DND-41 (cell line): ENCODE results near the gene GOPC.

ENCODE experiments used
- ATAC-seq: fragments of 200-7000 bp; cut with Tn5 transposase; 3 replicates; pipeline ENCODE4 v1.9.1; 2021; ENCODE audit warnings: low read depth; ENCODE audit not compliant: insufficient read depth
- DNase-seq: peaks from one replicate; pipeline ENCODE4 v3.0.0-alpha.2; 2020
- H2AFZ ChIP-seq: 2 replicates; pipeline ENCODE4 v1.6.0; 2012; ENCODE audit warnings: low read depth, low read length
- H3K27ac ChIP-seq: 2 replicates; pipeline ENCODE4 v1.5.1; 2012; ENCODE audit warnings: low read length, inconsistent platforms
- H3K27me3 ChIP-seq: fragments of 200-600 bp; sonication (generic); 2 replicates; pipeline ENCODE4 v1.6.0; 2012; ENCODE audit warnings: low read length, mild to moderate bottlenecking, inconsistent platforms; ENCODE audit not compliant: insufficient read depth, poor library complexity
- H3K36me3 ChIP-seq: 2 replicates; pipeline ENCODE4 v1.5.1; 2012; ENCODE audit warnings: low read length, inconsistent platforms; ENCODE audit not compliant: insufficient read depth
- H3K4me1 ChIP-seq: 2 replicates; pipeline ENCODE4 v1.5.1; 2012; ENCODE audit warnings: mild to moderate bottlenecking, low read length; ENCODE audit not compliant: insufficient read depth
- H3K4me2 ChIP-seq: 2 replicates; pipeline ENCODE4 v1.6.0; 2012; ENCODE audit warnings: mild to moderate bottlenecking, moderate library complexity, low read length, inconsistent platforms; ENCODE audit not compliant: insufficient read depth
- H3K4me3 ChIP-seq, 2 experiments: fragments of 200-600 bp in 1 of 2; shearing (Covaris generic) in 1 of 2; 2 replicates each; pipeline ENCODE4 v1.5.1; 2012 to 2016; ENCODE audit warnings: inconsistent platforms in 2 of 2, low read length in 2 of 2, mild to moderate bottlenecking in 2 of 2, low read depth in 1 of 2, moderate library complexity in 1 of 2
- H3K79me2 ChIP-seq: 2 replicates; pipeline ENCODE4 v1.6.0; 2012; ENCODE audit warnings: low read length, inconsistent platforms; ENCODE audit not compliant: insufficient read depth
- H3K9ac ChIP-seq: 2 replicates; pipeline ENCODE4 v1.6.0; 2012; ENCODE audit warnings: low read depth, mild to moderate bottlenecking, inconsistent platforms, low read length, moderate library complexity
- H3K9me3 ChIP-seq: 2 replicates; pipeline ENCODE4 v1.5.1; 2012; ENCODE audit warnings: low read length, moderate library complexity, mild to moderate bottlenecking, inconsistent platforms; ENCODE audit not compliant: insufficient read depth, severe bottlenecking
- H4K20me1 ChIP-seq: 2 replicates; pipeline ENCODE4 v1.6.0; 2012; ENCODE audit warnings: low read length; ENCODE audit not compliant: insufficient read depth
- CTCF ChIP-seq: IDR thresholded peaks from 2 replicates; pipeline ENCODE4 v1.5.1; 2012; ENCODE audit warnings: borderline replicate concordance, low read length, moderate library complexity, mild to moderate bottlenecking; ENCODE audit not compliant: poor library complexity, severe bottlenecking; ENCODE audit errors: extremely low read depth
- EZH2 ChIP-seq: IDR thresholded peaks from 3 replicates; pipeline ENCODE4 v1.6.1; 2012; ENCODE audit warnings: borderline replicate concordance, low read depth, mild to moderate bottlenecking, moderate library complexity, low read length, inconsistent platforms; ENCODE audit not compliant: severe bottlenecking

The GOPC gene

GRCh38 chr6:117564681-117565080 is 37.6 kb downstream of the GOPC start:
- H4K20me1 ChIP-seq = no peaks in the 10 kb centered on the region
- peaks cover 72% of the 10 kb centered on the region for H3K36me3 ChIP-seq
- no peaks in the 10 kb centered on the region for H3K27me3 ChIP-seq
- no peaks in the 10 kb centered on the region for H3K79me2 ChIP-seq
- H2AFZ ChIP-seq = no peak overlapping the region
- no peak overlapping the region for H3K4me2 ChIP-seq
- no peaks in the 10 kb centered on the region for H3K4me1 ChIP-seq
- ATAC-seq (no peak), DNase-seq (no peak)
- no peak for TF ChIP-seq CTCF
- no peak for TF ChIP-seq EZH2
- H3K27ac ChIP-seq = no peak overlapping the region
- H3K9me3 ChIP-seq = no peaks in the 10 kb centered on the region
- no peak overlapping the region for H3K9ac ChIP-seq
- no peak overlapping the region for H3K4me3 ChIP-seq

GRCh38 chr6:117561128-117561527 is 41.2 kb downstream of the GOPC start:
- H3K36me3 ChIP-seq = peaks cover 47% of the 10 kb centered on the region
- DNase-seq (no peak), ATAC-seq (no peak)
- H3K9me3 ChIP-seq = no peaks in the 10 kb centered on the region
- no peaks in the 10 kb centered on the region for H3K79me2 ChIP-seq
- H4K20me1 ChIP-seq = no peaks in the 10 kb centered on the region
- TF ChIP-seq CTCF (no peak), EZH2 (no peak)
- H3K4me1 ChIP-seq = no peaks in the 10 kb centered on the region
- no peak overlapping the region for H3K9ac ChIP-seq
- H2AFZ ChIP-seq = no peak overlapping the region
- no peaks in the 10 kb centered on the region for H3K27me3 ChIP-seq
- no peak overlapping the region for H3K27ac ChIP-seq
- H3K4me2 ChIP-seq = no peak overlapping the region
- H3K4me3 ChIP-seq = no peak overlapping the region

GRCh38 chr6:117559299-117559698 is 43.0 kb downstream of the GOPC start:
- Histone ChIP-seq H3K4me3 (no peak overlapping the region), H3K79me2 (no peaks in the 10 kb centered on the region), H3K36me3 (peaks cover 34% of the 10 kb centered on the region; the same call in 1 of the 2 replicates), H3K9ac (no peak overlapping the region), H3K4me1 (no peaks in the 10 kb centered on the region), H3K4me2 (no peak overlapping the region), H3K27ac (no peak overlapping the region), H4K20me1 (no peaks in the 10 kb centered on the region), H3K27me3 (no peaks in the 10 kb centered on the region), H2AFZ (no peak overlapping the region), H3K9me3 (no peaks in the 10 kb centered on the region)
- ATAC-seq = no peak
- no peak for DNase-seq
- TF ChIP-seq CTCF (no peak), EZH2 (no peak)

GRCh38 chr6:117558818-117559217 is 43.5 kb downstream of the GOPC start:
- no peaks in the 10 kb centered on the region for H3K4me1 ChIP-seq
- H3K9me3 ChIP-seq = no peaks in the 10 kb centered on the region
- no peak overlapping the region for H3K4me3 ChIP-seq
- H4K20me1 ChIP-seq = no peaks in the 10 kb centered on the region
- H3K79me2 ChIP-seq = no peaks in the 10 kb centered on the region
- H3K36me3 ChIP-seq = peaks cover 30% of the 10 kb centered on the region; the same call in 1 of the 2 replicates
- no peak overlapping the region for H3K4me2 ChIP-seq
- TF ChIP-seq EZH2 (no peak), CTCF (no peak)
- H3K27me3 ChIP-seq = no peaks in the 10 kb centered on the region
- H3K27ac ChIP-seq = no peak overlapping the region
- H2AFZ ChIP-seq = no peak overlapping the region
- no peak for DNase-seq
- no peak for ATAC-seq
- no peak overlapping the region for H3K9ac ChIP-seq
